H9 (cell line): Measurements from ENCODE around the gene RAI14. TPM values are rescaled to one million over a fixed set of nuclear protein-coding genes. Genes with fewer than 3 reads are reported as not detected.

ENCODE experiments used
- DNase-seq: peaks from one replicate; pipeline ENCODE4 v3.0.0-alpha.2; 2017
- H2AFZ ChIP-seq: one replicate; pipeline ENCODE4 v1.6.1; 2013; ENCODE audit warnings: mild to moderate bottlenecking, low read length, control low read depth, moderate library complexity
- H2AK5ac ChIP-seq: 2 replicates; pipeline ENCODE4 v1.6.1; 2013; ENCODE audit warnings: low read length, control low read depth, mixed read lengths; ENCODE audit not compliant: insufficient read length
- H2BK120ac ChIP-seq: one replicate; pipeline ENCODE4 v1.6.1; 2013; ENCODE audit warnings: low read depth, mild to moderate bottlenecking, low read length, control low read depth, inconsistent platforms; ENCODE audit not compliant: poor library complexity, severe bottlenecking
- H2BK12ac ChIP-seq: 2 replicates; pipeline ENCODE4 v1.6.1; 2013; ENCODE audit warnings: low read length, control low read depth, mixed read lengths, low read depth; ENCODE audit not compliant: insufficient read length
- H2BK15ac ChIP-seq: 2 replicates; pipeline ENCODE4 v1.6.1; 2013; ENCODE audit warnings: low read depth, low read length, control low read depth
- H2BK20ac ChIP-seq: one replicate; pipeline ENCODE4 v1.6.1; 2013; ENCODE audit warnings: low read depth, mild to moderate bottlenecking, low read length, control low read depth, inconsistent platforms; ENCODE audit not compliant: poor library complexity, severe bottlenecking
- H2BK5ac ChIP-seq: 2 replicates; pipeline ENCODE4 v1.6.1; 2013; ENCODE audit warnings: low read length, control low read depth, mixed read lengths; ENCODE audit not compliant: insufficient read length
- H3K14ac ChIP-seq: 2 replicates; pipeline ENCODE4 v1.6.1; 2013; ENCODE audit warnings: low read length, control low read depth; ENCODE audit not compliant: insufficient read depth
- H3K18ac ChIP-seq: 2 replicates; pipeline ENCODE4 v1.6.1; 2013; ENCODE audit warnings: low read depth, mild to moderate bottlenecking, mixed read lengths, low read length, control low read depth; ENCODE audit not compliant: insufficient read length
- H3K23ac ChIP-seq: 2 replicates; pipeline ENCODE4 v1.6.1; 2013; ENCODE audit warnings: low read length, control low read depth, mixed read lengths, low read depth; ENCODE audit not compliant: insufficient read length
- H3K23me2 ChIP-seq: 2 replicates; pipeline ENCODE4 v1.6.1; 2013; ENCODE audit warnings: low read depth, mild to moderate bottlenecking, mixed read lengths, low read length, control low read depth; ENCODE audit not compliant: insufficient read length, poor library complexity, severe bottlenecking
- H3K27ac ChIP-seq: 2 replicates; pipeline ENCODE4 v1.5.1; 2013; ENCODE audit warnings: low read length, control low read depth, mixed read lengths, low read depth; ENCODE audit not compliant: insufficient read length
- H3K27me3 ChIP-seq: 2 replicates; pipeline ENCODE4 v1.6.1; 2013; ENCODE audit warnings: low read length, control low read depth, inconsistent platforms; ENCODE audit not compliant: insufficient read depth
- H3K4ac ChIP-seq: 2 replicates; pipeline ENCODE4 v1.6.1; 2013; ENCODE audit warnings: low read depth, mild to moderate bottlenecking, control low read depth, inconsistent platforms, low read length, moderate library complexity
- H3K4me1 ChIP-seq: 2 replicates; pipeline ENCODE4 v1.6.1; 2013; ENCODE audit warnings: low read length, control low read depth, inconsistent platforms; ENCODE audit not compliant: insufficient read depth
- H3K4me2 ChIP-seq: 2 replicates; pipeline ENCODE4 v1.6.1; 2013; ENCODE audit warnings: low read length, control low read depth, mixed read lengths; ENCODE audit not compliant: insufficient read length, insufficient read depth
- H3K56ac ChIP-seq: 2 replicates; pipeline ENCODE4 v1.6.1; 2013; ENCODE audit warnings: low read depth, mild to moderate bottlenecking, mixed read lengths, low read length, control low read depth; ENCODE audit not compliant: insufficient read length
- H3K79me1 ChIP-seq: 2 replicates; pipeline ENCODE4 v1.6.1; 2013; ENCODE audit warnings: low read depth, mild to moderate bottlenecking, moderate library complexity, low read length, control low read depth, inconsistent platforms; ENCODE audit not compliant: insufficient read depth, poor library complexity, severe bottlenecking
- H3K79me2 ChIP-seq: 2 replicates; pipeline ENCODE4 v1.6.1; 2013; ENCODE audit warnings: low read length, control low read depth, inconsistent platforms; ENCODE audit not compliant: insufficient read depth
- H3K9ac ChIP-seq: 2 replicates; pipeline ENCODE4 v1.6.1; 2013; ENCODE audit warnings: low read length, control low read depth, mixed read lengths; ENCODE audit not compliant: insufficient read length; ENCODE audit errors: extremely low read depth
- H3K9me3 ChIP-seq: one replicate; pipeline ENCODE4 v1.6.1; 2013; ENCODE audit warnings: low read depth, low read length, inconsistent platforms; ENCODE audit not compliant: control insufficient read depth
- H3T11ph ChIP-seq: one replicate; pipeline ENCODE4 v1.6.1; 2013; ENCODE audit warnings: mild to moderate bottlenecking, low read length, control low read depth, inconsistent platforms
- H4K20me1 ChIP-seq: one replicate; pipeline ENCODE4 v1.6.1; 2013; ENCODE audit not compliant: control insufficient read depth, insufficient read length, insufficient read depth
- H4K5ac ChIP-seq: 2 replicates; pipeline ENCODE4 v1.6.1; 2013; ENCODE audit warnings: low read depth, mild to moderate bottlenecking, mixed read lengths, low read length, control low read depth; ENCODE audit not compliant: insufficient read length
- H4K8ac ChIP-seq: replicated peaks from 2 replicates; pipeline ENCODE4 v1.6.1; 2013; ENCODE audit warnings: low read length, control low read depth, mixed read lengths, low read depth; ENCODE audit not compliant: insufficient read length
- H4K91ac ChIP-seq: 2 replicates; pipeline ENCODE4 v1.6.1; 2013; ENCODE audit warnings: low read depth, mild to moderate bottlenecking, moderate library complexity, mixed read lengths, low read length, control low read depth; ENCODE audit not compliant: insufficient read length
- H3K27ac Mint-ChIP-seq, 3 experiments: 2 replicates in 2 of 3; 3 replicates in 1 of 3; pipeline ENCODE4 v1.8.0; 2020 to 2021; ENCODE audit warnings: mixed read lengths in 3 of 3, mild to moderate bottlenecking in 1 of 3, moderate library complexity in 1 of 3
- H3K27me3 Mint-ChIP-seq: 2 replicates; pipeline ENCODE4 v1.8.0; 2021; ENCODE audit warnings: low read depth, mild to moderate bottlenecking, moderate library complexity, mixed read lengths
- H3K36me3 Mint-ChIP-seq, 3 experiments: 2 replicates in 2 of 3; 3 replicates in 1 of 3; pipeline ENCODE4 v1.8.0; 2020 to 2021; ENCODE audit warnings: low read depth in 3 of 3, mixed read lengths in 3 of 3; ENCODE audit not compliant: insufficient read depth in 1 of 3
- H3K4me1 Mint-ChIP-seq, 2 experiments: 2 replicates each; pipeline ENCODE4 v1.8.0; 2020; ENCODE audit warnings: mixed read lengths in 2 of 2
- H3K4me3 Mint-ChIP-seq, 2 experiments: 2 replicates in 1 of 2; 3 replicates in 1 of 2; pipeline ENCODE4 v1.8.0; 2020 to 2021; ENCODE audit warnings: mild to moderate bottlenecking in 2 of 2, mixed read lengths in 2 of 2, moderate library complexity in 1 of 2
- H3K9me3 Mint-ChIP-seq, 2 experiments: 2 replicates in 1 of 2; 3 replicates in 1 of 2; pipeline ENCODE4 v1.8.0; 2020; ENCODE audit warnings: mild to moderate bottlenecking in 2 of 2, mixed read lengths in 2 of 2, moderate library complexity in 1 of 2
- WGBS: extraction: QIAGEN DNeasy Blood & Tissue Kit; methylation state at CpG from one replicate; pipeline ENCODE4 v1.1.7; 2013; ENCODE audit warnings: missing lambda C conversion rate, low lambda C conversion rate, mixed read lengths; ENCODE audit not compliant: insufficient read length; ENCODE audit errors: extremely low coverage; 5-methylcytosine and 5-hydroxymethylcytosine counted together
- total RNA-seq: library from RNA; stranded (reverse); gene quantifications from 2 replicates; pipeline ENCODE4 v1.2.1, GENCODE V29; 2021
- TF ChIP-seq, protein P1 (sequence below): fragments of 200-600 bp; sonication (generic); conservative IDR thresholded peaks from 3 replicates; pipeline ENCODE4 v1.8.0; 2021; ENCODE audit warnings: antibody characterized with exemption, mild to moderate bottlenecking

RAI14 gene
- total RNA-seq, 1 experiment from 2014 or later = 127 TPM

GRCh38 chr5:34715711-34716110 is 59.6 kb downstream of the RAI14 start:
- Histone ChIP-seq H3K23ac (no peak overlapping the region), H3K27me3 (no peaks in the 10 kb centered on the region), H3T11ph (no peak overlapping the region), H2BK120ac (no peak overlapping the region), H4K91ac (no peak overlapping the region), H3K79me1 (no peaks in the 10 kb centered on the region), H3K4me1 (peaks cover 22% of the 10 kb centered on the region; the same call in 1 of the 2 replicates), H3K4ac (no peak overlapping the region), H4K8ac (no peak overlapping the region), H2AK5ac (no peak overlapping the region), H2BK12ac (no peak overlapping the region), H3K79me2 (peaks cover 13% of the 10 kb centered on the region; the same call in 1 of the 2 replicates), H3K27ac (no peak overlapping the region), H2BK20ac (no peak overlapping the region), H3K14ac (no peak overlapping the region), H3K4me2 (no peak overlapping the region), H3K56ac (no peak overlapping the region), H4K20me1 (no peaks in the 10 kb centered on the region), H4K5ac (no peak overlapping the region), H2BK5ac (no peak overlapping the region), H3K18ac (no peak overlapping the region), H3K9ac (no peak overlapping the region), H2AFZ (no peak overlapping the region), H3K9me3 (no peaks in the 10 kb centered on the region), H3K23me2 (no peaks in the 10 kb centered on the region), H2BK15ac (no peak overlapping the region)
- H3K27me3 Mint-ChIP-seq = no peaks in the 10 kb centered on the region
- H3K36me3 Mint-ChIP-seq = peaks cover 4 to 21% (median 19%) of the 10 kb centered on the region in 3 experiments; a peak in 6 of 7 replicates
- peaks cover 40 to 50% of the 10 kb centered on the region in 2 experiments for H3K4me1 Mint-ChIP-seq
- H3K4me3 Mint-ChIP-seq = no peak overlapping the region
- TF ChIP-seq, protein P1, sequence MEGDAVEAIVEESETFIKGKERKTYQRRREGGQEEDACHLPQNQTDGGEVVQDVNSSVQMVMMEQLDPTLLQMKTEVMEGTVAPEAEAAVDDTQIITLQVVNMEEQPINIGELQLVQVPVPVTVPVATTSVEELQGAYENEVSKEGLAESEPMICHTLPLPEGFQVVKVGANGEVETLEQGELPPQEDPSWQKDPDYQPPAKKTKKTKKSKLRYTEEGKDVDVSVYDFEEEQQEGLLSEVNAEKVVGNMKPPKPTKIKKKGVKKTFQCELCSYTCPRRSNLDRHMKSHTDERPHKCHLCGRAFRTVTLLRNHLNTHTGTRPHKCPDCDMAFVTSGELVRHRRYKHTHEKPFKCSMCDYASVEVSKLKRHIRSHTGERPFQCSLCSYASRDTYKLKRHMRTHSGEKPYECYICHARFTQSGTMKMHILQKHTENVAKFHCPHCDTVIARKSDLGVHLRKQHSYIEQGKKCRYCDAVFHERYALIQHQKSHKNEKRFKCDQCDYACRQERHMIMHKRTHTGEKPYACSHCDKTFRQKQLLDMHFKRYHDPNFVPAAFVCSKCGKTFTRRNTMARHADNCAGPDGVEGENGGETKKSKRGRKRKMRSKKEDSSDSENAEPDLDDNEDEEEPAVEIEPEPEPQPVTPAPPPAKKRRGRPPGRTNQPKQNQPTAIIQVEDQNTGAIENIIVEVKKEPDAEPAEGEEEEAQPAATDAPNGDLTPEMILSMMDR = no peak
- H3K9me3 Mint-ChIP-seq = no peaks in the 10 kb centered on the region; a peak in 1 of 5 replicates
- no peak for DNase-seq
- H3K27ac Mint-ChIP-seq = peak overlapping the region in 2 of 3 experiments; percentile 27 to 34; a peak in 2 of 7 replicates
- WGBS = no CpG with 5 or more reads among the region's 1 CpG
